Astrocyte (in vitro differentiated cells and primary cell): ENCODE results near the gene RADX. TPM values are rescaled to one million over a fixed set of nuclear protein-coding genes. Genes with fewer than 3 reads are reported as not detected.

Experiments used
- DNase-seq: peaks from one replicate; pipeline ENCODE4 v3.0.0-alpha.2; 2010; ENCODE audit warnings: low read depth
- FAIRE-seq: peaks from 2 replicates; lab custom pipeline; 2011; peaks lifted over from hg19 to GRCh38; lab: Jason Lieb, UNC
- H2AFZ ChIP-seq: 2 replicates; pipeline ENCODE4 v1.6.0; 2012; ENCODE audit warnings: low read depth, low read length, inconsistent platforms
- H3K27ac ChIP-seq: 2 replicates; pipeline ENCODE4 v1.5.1; 2011; ENCODE audit warnings: low read depth, low read length, inconsistent platforms
- H3K27me3 ChIP-seq: 2 replicates; pipeline ENCODE4 v1.6.0; 2011; ENCODE audit warnings: low read length, inconsistent platforms; ENCODE audit not compliant: insufficient read depth
- H3K36me3 ChIP-seq: 2 replicates; pipeline ENCODE4 v1.5.1; 2011; ENCODE audit warnings: low read length, inconsistent platforms; ENCODE audit not compliant: insufficient read depth
- H3K4me1 ChIP-seq: 2 replicates; pipeline ENCODE4 v1.5.1; 2011; ENCODE audit warnings: low read length, inconsistent platforms; ENCODE audit not compliant: insufficient read depth
- H3K4me2 ChIP-seq: 2 replicates; pipeline ENCODE4 v1.6.0; 2012; ENCODE audit warnings: low read length, inconsistent platforms
- H3K4me3 ChIP-seq: 2 replicates; pipeline ENCODE4 v1.5.1; 2011; ENCODE audit warnings: low read depth, mild to moderate bottlenecking, low read length, inconsistent platforms; ENCODE audit not compliant: insufficient read depth
- H3K79me2 ChIP-seq: 2 replicates; pipeline ENCODE4 v1.6.0; 2012; ENCODE audit warnings: mild to moderate bottlenecking, low read length, inconsistent platforms; ENCODE audit not compliant: insufficient read depth
- H3K9ac ChIP-seq: 2 replicates; pipeline ENCODE4 v1.6.0; 2012; ENCODE audit warnings: mild to moderate bottlenecking, low read length, inconsistent platforms
- H3K9me3 ChIP-seq: 2 replicates; pipeline ENCODE4 v1.5.1; 2012; ENCODE audit warnings: low read depth, mild to moderate bottlenecking, low read length, inconsistent platforms; ENCODE audit not compliant: insufficient read depth
- H4K20me1 ChIP-seq: 2 replicates; pipeline ENCODE4 v1.6.0; 2012; ENCODE audit warnings: low read length, inconsistent platforms; ENCODE audit not compliant: insufficient read depth
- H3K27ac Mint-ChIP-seq: one replicate; pipeline ENCODE4 v1.8.0; 2021; ENCODE audit warnings: mild to moderate bottlenecking, mixed read lengths; ENCODE audit not compliant: unreplicated experiment
- H3K27me3 Mint-ChIP-seq: one replicate; pipeline ENCODE4 v1.8.0; 2021; ENCODE audit warnings: low read depth, mixed read lengths; ENCODE audit not compliant: unreplicated experiment
- H3K36me3 Mint-ChIP-seq: one replicate; pipeline ENCODE4 v1.8.0; 2021; ENCODE audit warnings: low read depth, mixed read lengths; ENCODE audit not compliant: unreplicated experiment
- H3K4me1 Mint-ChIP-seq: one replicate; pipeline ENCODE4 v1.8.0; 2021; ENCODE audit warnings: low read depth, mixed read lengths; ENCODE audit not compliant: unreplicated experiment
- H3K4me3 Mint-ChIP-seq: one replicate; pipeline ENCODE4 v1.8.0; 2021; ENCODE audit warnings: mild to moderate bottlenecking, moderate library complexity, mixed read lengths; ENCODE audit not compliant: unreplicated experiment
- H3K9me3 Mint-ChIP-seq: one replicate; pipeline ENCODE4 v1.8.0; 2021; ENCODE audit warnings: mild to moderate bottlenecking, mixed read lengths; ENCODE audit not compliant: unreplicated experiment
- CTCF ChIP-seq: IDR thresholded peaks from 2 replicates; pipeline ENCODE4 v1.5.1; 2011; ENCODE audit warnings: low read depth, mild to moderate bottlenecking, inconsistent platforms, low read length, moderate library complexity; ENCODE audit not compliant: insufficient read depth
- EZH2 ChIP-seq: IDR thresholded peaks from 2 replicates; pipeline ENCODE4 v1.6.1; 2012; ENCODE audit warnings: mild to moderate bottlenecking, low read length, inconsistent platforms; ENCODE audit not compliant: insufficient read depth
- total RNA-seq: library from RNA; stranded (reverse); gene quantifications from 2 replicates; pipeline ENCODE4 v1.2.1, GENCODE V29; 2021

RADX gene
- total RNA-seq, 1 donor from 2014 or later = 3.0 TPM

DNA sequence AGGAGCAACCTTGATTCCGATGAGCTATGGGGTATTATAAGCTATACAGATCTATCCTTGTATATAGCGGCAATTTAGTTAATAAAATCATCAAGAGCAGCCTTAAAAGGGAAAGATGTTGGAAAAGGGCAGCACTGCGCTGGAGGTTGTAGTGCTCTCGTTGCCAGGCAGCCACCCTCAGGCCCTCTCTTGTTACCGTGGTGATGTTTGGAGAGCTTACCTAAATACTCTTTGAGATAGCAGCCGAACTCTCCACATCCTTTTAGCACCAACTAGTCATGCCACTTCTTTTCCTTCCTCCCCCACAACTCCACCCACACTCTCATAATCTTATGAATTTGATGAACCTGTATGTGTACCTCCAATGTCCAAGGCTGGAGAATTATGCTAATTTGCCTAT is 3.8 kb upstream of the RADX start:
- no peaks in the 10 kb centered on the region for H3K27me3 Mint-ChIP-seq

GRCh38 chrX:106611317-106611678 is 480 bp upstream of the RADX start:
- H3K4me1 ChIP-seq = no peaks in the 10 kb centered on the region
- Mint-ChIP-seq H3K27me3 (no peaks in the 10 kb centered on the region), H3K4me3 (peak overlapping the region; percentile 90), H3K9me3 (no peaks in the 10 kb centered on the region), H3K4me1 (peaks cover 5% of the 10 kb centered on the region), H3K36me3 (no peaks in the 10 kb centered on the region), H3K27ac (no peak overlapping the region)
- FAIRE-seq (no peak), DNase-seq (no peak)
- H3K4me2 ChIP-seq = peak overlapping the region; percentile 87
- H3K79me2 ChIP-seq = no peaks in the 10 kb centered on the region
- H3K27ac ChIP-seq = peak overlapping the region; percentile 53
- H3K4me3 ChIP-seq = peak overlapping the region; percentile 83
- H3K9me3 ChIP-seq = no peaks in the 10 kb centered on the region
- no peaks in the 10 kb centered on the region for H4K20me1 ChIP-seq
- H3K27me3 ChIP-seq = no peaks in the 10 kb centered on the region
- peak overlapping the region; percentile 79 for H2AFZ ChIP-seq
- peak overlapping the region; percentile 83 for H3K9ac ChIP-seq
- H3K36me3 ChIP-seq = no peaks in the 10 kb centered on the region
- TF ChIP-seq CTCF = no peak
- no peak for TF ChIP-seq EZH2

More for the DNA sequence above, 3.8 kb upstream of the RADX start:
- Histone ChIP-seq H3K79me2 (no peaks in the 10 kb centered on the region), H3K4me1 (no peaks in the 10 kb centered on the region), H3K27me3 (no peaks in the 10 kb centered on the region), H4K20me1 (no peaks in the 10 kb centered on the region), H3K4me2 (no peak overlapping the region), H3K27ac (no peak overlapping the region), H3K9ac (no peak overlapping the region), H2AFZ (no peak overlapping the region), H3K36me3 (no peaks in the 10 kb centered on the region), H3K4me3 (no peak overlapping the region), H3K9me3 (no peaks in the 10 kb centered on the region)
- Mint-ChIP-seq H3K36me3 (no peaks in the 10 kb centered on the region), H3K9me3 (no peaks in the 10 kb centered on the region), H3K27ac (no peak overlapping the region), H3K4me3 (no peak overlapping the region), H3K4me1 (peaks cover 5% of the 10 kb centered on the region)
- DNase-seq (no peak), FAIRE-seq (peak; percentile 41)
- no peak for TF ChIP-seq CTCF
- TF ChIP-seq EZH2 = no peak

DNA sequence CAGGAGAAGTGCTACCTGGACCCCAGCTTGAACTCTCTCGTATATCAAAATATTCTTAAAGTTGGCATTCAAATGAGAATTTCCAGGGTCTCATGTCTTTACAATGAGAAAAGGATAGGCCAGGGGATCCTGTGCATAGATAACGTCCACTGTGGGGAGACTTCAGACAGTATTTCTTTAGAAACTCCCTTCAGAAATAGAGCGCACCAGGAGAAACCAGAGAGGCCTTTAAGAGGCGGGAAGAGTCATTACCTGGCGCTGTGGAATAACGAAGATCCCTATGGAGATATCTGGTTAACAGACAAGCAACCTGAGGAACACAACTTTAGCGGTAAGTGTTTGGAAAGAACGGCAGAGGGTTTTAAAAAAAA is 600 bp downstream of the RADX start:
- Histone ChIP-seq H3K9me3 (no peaks in the 10 kb centered on the region), H3K79me2 (no peaks in the 10 kb centered on the region), H3K27ac (peak overlapping the region; percentile 53), H3K4me3 (peak overlapping the region; percentile 83), H3K36me3 (no peaks in the 10 kb centered on the region), H4K20me1 (no peaks in the 10 kb centered on the region), H3K27me3 (no peaks in the 10 kb centered on the region), H3K9ac (peak overlapping the region; percentile 83), H3K4me2 (peak overlapping the region; percentile 87), H3K4me1 (no peaks in the 10 kb centered on the region), H2AFZ (peak overlapping the region; percentile 79)
- Mint-ChIP-seq H3K27ac (peak overlapping the region; percentile 38), H3K9me3 (no peaks in the 10 kb centered on the region), H3K36me3 (no peaks in the 10 kb centered on the region), H3K4me1 (peaks cover 5% of the 10 kb centered on the region), H3K4me3 (peak overlapping the region; percentile 90), H3K27me3 (no peaks in the 10 kb centered on the region)
- peak; percentile 6 for DNase-seq
- no peak for FAIRE-seq
- no peak for TF ChIP-seq CTCF
- TF ChIP-seq EZH2 = no peak
